Panc1 (cell line): ENCODE data around the gene PADI3.

Source experiments
- CTCF ChIP-seq: fragments of 450-650 bp; IDR thresholded peaks from 2 replicates; pipeline ENCODE4 v1.5.1; 2017; ENCODE audit warnings: mild to moderate bottlenecking
- POLR2AphosphoS5 ChIP-seq: IDR thresholded peaks from 2 replicates; pipeline ENCODE4 v1.6.1; 2012; ENCODE audit warnings: mild to moderate bottlenecking, low read depth, low read length, moderate library complexity
- TF ChIP-seq, protein P1 (sequence below), 2 experiments: IDR thresholded peaks; 2 replicates each; pipeline ENCODE4 v1.6.1; 2011 to 2012; ENCODE audit warnings: low read depth in 2 of 2, control low read depth in 1 of 2, low read length in 1 of 2, mild to moderate bottlenecking in 1 of 2, moderate library complexity in 1 of 2; ENCODE audit not compliant: insufficient read depth in 1 of 2

DNA sequence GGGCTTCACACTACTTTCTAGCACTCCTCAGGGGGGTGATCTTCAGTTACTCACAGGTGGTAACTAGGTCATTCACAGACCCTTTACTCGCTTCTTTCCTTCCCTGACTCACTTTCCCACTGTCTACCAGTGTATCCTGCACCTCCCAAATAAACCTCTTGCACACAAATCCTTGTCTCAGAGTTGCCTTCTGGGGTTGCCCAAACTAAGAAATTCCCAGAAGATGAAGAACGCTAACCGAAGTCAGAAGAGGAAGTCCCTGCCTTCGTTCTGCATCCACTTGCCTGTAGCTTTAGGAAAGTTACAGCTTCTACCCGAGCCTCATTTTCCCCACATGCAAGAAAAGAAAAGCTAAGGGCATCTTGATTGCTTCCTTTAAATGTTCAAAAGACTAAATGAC is 47.2 kb downstream of the PADI3 start:
- TF ChIP-seq, protein P1, sequence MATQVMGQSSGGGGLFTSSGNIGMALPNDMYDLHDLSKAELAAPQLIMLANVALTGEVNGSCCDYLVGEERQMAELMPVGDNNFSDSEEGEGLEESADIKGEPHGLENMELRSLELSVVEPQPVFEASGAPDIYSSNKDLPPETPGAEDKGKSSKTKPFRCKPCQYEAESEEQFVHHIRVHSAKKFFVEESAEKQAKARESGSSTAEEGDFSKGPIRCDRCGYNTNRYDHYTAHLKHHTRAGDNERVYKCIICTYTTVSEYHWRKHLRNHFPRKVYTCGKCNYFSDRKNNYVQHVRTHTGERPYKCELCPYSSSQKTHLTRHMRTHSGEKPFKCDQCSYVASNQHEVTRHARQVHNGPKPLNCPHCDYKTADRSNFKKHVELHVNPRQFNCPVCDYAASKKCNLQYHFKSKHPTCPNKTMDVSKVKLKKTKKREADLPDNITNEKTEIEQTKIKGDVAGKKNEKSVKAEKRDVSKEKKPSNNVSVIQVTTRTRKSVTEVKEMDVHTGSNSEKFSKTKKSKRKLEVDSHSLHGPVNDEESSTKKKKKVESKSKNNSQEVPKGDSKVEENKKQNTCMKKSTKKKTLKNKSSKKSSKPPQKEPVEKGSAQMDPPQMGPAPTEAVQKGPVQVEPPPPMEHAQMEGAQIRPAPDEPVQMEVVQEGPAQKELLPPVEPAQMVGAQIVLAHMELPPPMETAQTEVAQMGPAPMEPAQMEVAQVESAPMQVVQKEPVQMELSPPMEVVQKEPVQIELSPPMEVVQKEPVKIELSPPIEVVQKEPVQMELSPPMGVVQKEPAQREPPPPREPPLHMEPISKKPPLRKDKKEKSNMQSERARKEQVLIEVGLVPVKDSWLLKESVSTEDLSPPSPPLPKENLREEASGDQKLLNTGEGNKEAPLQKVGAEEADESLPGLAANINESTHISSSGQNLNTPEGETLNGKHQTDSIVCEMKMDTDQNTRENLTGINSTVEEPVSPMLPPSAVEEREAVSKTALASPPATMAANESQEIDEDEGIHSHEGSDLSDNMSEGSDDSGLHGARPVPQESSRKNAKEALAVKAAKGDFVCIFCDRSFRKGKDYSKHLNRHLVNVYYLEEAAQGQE (IDR thresholded peaks at IDR 0.05; ENCODE audit: insufficient read depth in 1 of 2, low read depth in 2 of 2, low read length in 1 of 2), result no peak
- TF ChIP-seq POLR2AphosphoS5 (no peak), CTCF (no peak)
